ENCODE data around the gene ERRFI1. TPM values are rescaled to one million over a fixed set of nuclear protein-coding genes. Genes with fewer than 3 reads are reported as not detected.
A peak's percentile ranks its signal among the peaks of the same experiment; 100 is the strongest.

ERRFI1 gene
- total RNA-seq, 1 experiment from 2014 or later: 44.6 TPM

- no peaks in the 10 kb centered on the region for H3K9me3 Mint-ChIP-seq
- DNase-seq (ENCODE audit: low spot score) (no peak), ATAC-seq (no peak; the same call in 1 of the 2 replicates)
- H3K27me3 Mint-ChIP-seq (ENCODE audit: low read depth): no peaks in the 10 kb centered on the region
- ChIA-PET POLR2A (interaction anchor here (0.6 to 0.7 kb wide), 2 partner anchors 26 to 245 kb away, joined by 3 read pairs; no protein-coding TSS in a partner anchor), CTCF (interaction anchor here (0.7 to 6.8 kb wide), 12 partner anchors 10 to 426 kb away, joined by 3 to 271 read pairs (median 4); no protein-coding TSS in a partner anchor)
- peak overlapping the region; percentile 36 for H3K4me3 Mint-ChIP-seq
- TF ChIP-seq ETV6 (CRISPR knock-in tag; IDR thresholded peaks at IDR 0.05): no peak
- TF ChIP-seq NR2C2 (CRISPR knock-in tag; IDR thresholded peaks at IDR 0.05): no peak
- TF ChIP-seq MLX (CRISPR knock-in tag; IDR thresholded peaks at IDR 0.05): no peak
- no peak for TF ChIP-seq GRHL2 (CRISPR knock-in tag; IDR thresholded peaks at IDR 0.05; ENCODE audit: insufficient replicate concordance, severe bottlenecking)
- peak overlapping the region; percentile 71; the same call in 1 of the 2 replicates for H3K27ac Mint-ChIP-seq
- peaks cover 76% of the 10 kb centered on the region for H3K4me1 Mint-ChIP-seq
- H3K36me3 Mint-ChIP-seq: peaks cover 21% of the 10 kb centered on the region
These were observed 8.5 kb downstream of the ERRFI1 start for GRCh38 chr1:8017495-8018197.

GRCh38 chr1:8016895-8017241 is 9.2 kb downstream of the ERRFI1 start:
- CTCF ChIA-PET: interaction anchor here (0.5 to 6.8 kb wide), 20 partner anchors 9 to 832 kb away, joined by 3 to 271 read pairs (median 4); no protein-coding TSS in a partner anchor
- Mint-ChIP-seq H3K36me3 (peaks cover 27% of the 10 kb centered on the region), H3K9me3 (no peaks in the 10 kb centered on the region), H3K4me3 (no peak overlapping the region; the same call in 1 of the 2 replicates), H3K27me3 (ENCODE audit: low read depth) (no peaks in the 10 kb centered on the region), H3K4me1 (peaks cover 68% of the 10 kb centered on the region), H3K27ac (no peak overlapping the region; the same call in 1 of the 2 replicates)
- POLR2A ChIA-PET: interaction anchor here (0.7 kb wide), 2 partner anchors 25 to 285 kb away, joined by 3 to 4 read pairs; no protein-coding TSS in a partner anchor
- TF ChIP-seq NR3C1 (CRISPR knock-in tag; conservative IDR thresholded peaks at IDR 0.05; ENCODE audit: low read depth) (no peak), ELF4 (CRISPR knock-in tag; IDR thresholded peaks at IDR 0.05; ENCODE audit: low read depth) (no peak), AFF4 (CRISPR knock-in tag; IDR thresholded peaks at IDR 0.05; ENCODE audit: borderline replicate concordance) (no peak), TEAD4 (CRISPR knock-in tag; IDR thresholded peaks at IDR 0.05) (no peak), USF2 (CRISPR knock-in tag; IDR thresholded peaks at IDR 0.05) (no peak), HMGXB4 (CRISPR knock-in tag; IDR thresholded peaks at IDR 0.05) (no peak), GTF2I (CRISPR knock-in tag; conservative IDR thresholded peaks at IDR 0.05) (no peak), PRDM15 (CRISPR knock-in tag; IDR thresholded peaks at IDR 0.05) (no peak)
- DNase-seq (ENCODE audit: low spot score): no peak
- no peak for ATAC-seq

Data from WTC11 (cell line).